ENCODE measurements around the gene DCST2.

- TF ChIP-seq CHD1 (IDR thresholded peaks at IDR 0.05; ENCODE audit: low read depth, low read length) (no peak), CTCF (IDR thresholded peaks at IDR 0.05 in 2 of 3, conservative IDR thresholded peaks at IDR 0.05 in 1 of 3; ENCODE audit: control insufficient read depth in 2 of 3, extremely low read depth in 1 of 3, insufficient read depth in 1 of 3, low read depth in 3 of 3, low read length in 3 of 3) (no peak), ZNF687 (IDR thresholded peaks at IDR 0.05) (no peak), CREB1 (IDR thresholded peaks at IDR 0.05; ENCODE audit: low read depth) (no peak), WRNIP1 (IDR thresholded peaks at IDR 0.05; ENCODE audit: borderline replicate concordance, low read depth, low read length) (no peak), POLR2A (IDR thresholded peaks at IDR 0.05; ENCODE audit: low read depth, low read length) (no peak), BHLHE40 (IDR thresholded peaks at IDR 0.05; ENCODE audit: borderline replicate concordance in 1 of 2, low read depth in 2 of 2, low read length in 1 of 2) (no peak), ZBTB33 (IDR thresholded peaks at IDR 0.05) (no peak), SP1 (IDR thresholded peaks at IDR 0.05; ENCODE audit: low read depth, low read length) (no peak), ZBTB40 (IDR thresholded peaks at IDR 0.05; ENCODE audit: borderline replicate concordance) (no peak)
Measured at GRCh38 chr1:155048449-155049334, 15.1 kb upstream of the DCST2 start.
